GM12891 (cell line): Measurements from ENCODE around the gene TLE2.

Experiments used
- POLR2A ChIP-seq: IDR thresholded peaks from 2 replicates; pipeline ENCODE4 v1.6.1; 2011; ENCODE audit warnings: low read depth, low read length, control low read depth
- POLR2AphosphoS5 ChIP-seq: IDR thresholded peaks from 2 replicates; pipeline ENCODE4 v1.6.1; 2011; ENCODE audit warnings: low read depth, low read length, control low read depth
- POU2F2 ChIP-seq: IDR thresholded peaks from 2 replicates; pipeline ENCODE4 v1.6.1; 2011; ENCODE audit warnings: low read depth, mild to moderate bottlenecking, control low read depth, low read length, moderate library complexity
- TAF1 ChIP-seq: IDR thresholded peaks from 2 replicates; pipeline ENCODE4 v1.6.1; 2011; ENCODE audit warnings: low read depth, low read length, control low read depth

- TF ChIP-seq POLR2A: no peak
- TF ChIP-seq POLR2AphosphoS5: no peak
- no peak for TF ChIP-seq TAF1
- TF ChIP-seq POU2F2: no peak
These were observed 64.2 kb downstream of the TLE2 start for GRCh38 chr19:2964874-2965273.
